Neural progenitor cell (in vitro differentiated cells): ENCODE results near the gene SDCCAG8. TPM values are rescaled to one million over a fixed set of nuclear protein-coding genes. Genes with fewer than 3 reads are reported as not detected.

Experiments used
- DNase-seq: peaks from one replicate; pipeline ENCODE4 v3.0.0-alpha.2; 2016; ENCODE audit warnings: low spot score
- H2AFZ ChIP-seq: fragments of 200-600 bp; sonication (generic); replicated peaks from 2 replicates; pipeline ENCODE4 v1.6.1; 2016; ENCODE audit warnings: antibody characterized with exemption
- H3F3A ChIP-seq: fragments of 200-600 bp; sonication (generic); 2 replicates; pipeline ENCODE4 v1.6.1; 2016; ENCODE audit warnings: antibody characterized with exemption, low read depth
- H3K27ac ChIP-seq: fragments of 200-600 bp; sonication (generic); 2 replicates; pipeline ENCODE4 v1.5.1; 2016; ENCODE audit warnings: mild to moderate bottlenecking
- H3K27me3 ChIP-seq: fragments of 200-600 bp; sonication (generic); 2 replicates; pipeline ENCODE4 v1.6.1; 2016; ENCODE audit warnings: mild to moderate bottlenecking, moderate library complexity
- H3K36me3 ChIP-seq: fragments of 200-600 bp; sonication (generic); 2 replicates; pipeline ENCODE4 v1.5.1; 2016
- H3K4me1 ChIP-seq: fragments of 200-600 bp; sonication (generic); 2 replicates; pipeline ENCODE4 v1.6.1; 2016; ENCODE audit warnings: mixed run types
- H3K4me2 ChIP-seq: fragments of 200-600 bp; sonication (generic); 2 replicates; pipeline ENCODE4 v1.6.1; 2016
- H3K4me3 ChIP-seq: fragments of 200-600 bp; sonication (generic); 2 replicates; pipeline ENCODE4 v1.5.1; 2016
- H3K79me2 ChIP-seq: fragments of 200-600 bp; sonication (generic); 2 replicates; pipeline ENCODE4 v1.6.1; 2016; ENCODE audit warnings: low read depth
- H3K9ac ChIP-seq: fragments of 200-600 bp; sonication (generic); 2 replicates; pipeline ENCODE4 v1.6.1; 2016
- H3K9me3 ChIP-seq: fragments of 200-600 bp; sonication (generic); 2 replicates; pipeline ENCODE4 v1.5.1; 2016; ENCODE audit warnings: low read depth
- H4K20me1 ChIP-seq: fragments of 200-600 bp; sonication (generic); 2 replicates; pipeline ENCODE4 v1.6.1; 2016; ENCODE audit warnings: low read depth
- H3K27ac Mint-ChIP-seq: 3 replicates; pipeline ENCODE4 v1.8.0; 2021; ENCODE audit warnings: mixed read lengths
- H3K27me3 Mint-ChIP-seq: 2 replicates; pipeline ENCODE4 v1.8.0; 2022; ENCODE audit warnings: low read depth, mild to moderate bottlenecking, inconsistent platforms, moderate library complexity, mixed read lengths; ENCODE audit not compliant: insufficient read depth
- H3K36me3 Mint-ChIP-seq: 3 replicates; pipeline ENCODE4 v1.8.0; 2021; ENCODE audit warnings: mixed read lengths
- H3K4me1 Mint-ChIP-seq: 3 replicates; pipeline ENCODE4 v1.8.0; 2021; ENCODE audit warnings: mixed read lengths
- H3K4me3 Mint-ChIP-seq: 3 replicates; pipeline ENCODE4 v1.8.0; 2021; ENCODE audit warnings: mild to moderate bottlenecking, moderate library complexity, mixed read lengths
- H3K9me3 Mint-ChIP-seq: 3 replicates; pipeline ENCODE4 v1.8.0; 2020; ENCODE audit warnings: mixed read lengths
- EZH2 ChIP-seq: fragments of 200-600 bp; sonication (generic); IDR thresholded peaks from 2 replicates; pipeline ENCODE4 v1.6.1; 2017; ENCODE audit warnings: antibody characterized with exemption, mild to moderate bottlenecking, moderate library complexity
- EZH2phosphoT487 ChIP-seq: fragments of 200-600 bp; sonication (generic); IDR thresholded peaks from 2 replicates; pipeline ENCODE4 v1.6.1; 2017; ENCODE audit warnings: antibody characterized with exemption
- total RNA-seq: library from RNA; depleted of rRNA; stranded (reverse); fragments of >200 nt; gene quantifications from 2 replicates; pipeline ENCODE4 v1.2.3, GENCODE V29; 2015; ENCODE audit warnings: low replicate concordance
- TF ChIP-seq, protein P1 (sequence below): fragments of 200-600 bp; sonication (generic); IDR thresholded peaks from 2 replicates; pipeline ENCODE4 v1.5.1; 2017; ENCODE audit warnings: antibody characterized with exemption, mild to moderate bottlenecking

SDCCAG8 gene
- total RNA-seq, 1 donor from 2014 or later: 30.3 TPM

DNA sequence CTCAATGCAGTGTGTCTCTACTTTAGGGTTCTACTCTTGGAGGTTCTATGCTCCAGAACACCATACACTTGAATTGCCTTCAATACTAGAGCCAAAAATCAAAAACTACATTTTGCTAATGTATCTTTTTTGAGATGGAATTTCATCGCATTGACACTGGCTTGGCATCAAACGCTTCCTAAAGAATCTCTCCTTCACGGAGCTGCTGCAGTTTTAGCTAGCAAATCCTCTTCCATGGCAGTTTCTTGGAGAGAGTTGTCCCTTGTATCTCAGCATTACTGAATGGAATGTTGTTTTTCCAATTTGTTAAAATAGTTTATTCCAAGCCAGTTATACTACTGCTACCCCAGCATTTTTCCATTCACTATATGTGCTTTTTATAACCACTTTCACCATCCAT, 17.7 kb downstream of the SDCCAG8 start:
- H3K27ac Mint-ChIP-seq: no peak overlapping the region
- no peak for DNase-seq
- no peak overlapping the region for H3K27ac ChIP-seq
- no peak overlapping the region for H2AFZ ChIP-seq
- no peaks in the 10 kb centered on the region for H3K27me3 Mint-ChIP-seq
- TF ChIP-seq EZH2phosphoT487 (no peak), EZH2 (no peak)
- TF ChIP-seq, protein P1, sequence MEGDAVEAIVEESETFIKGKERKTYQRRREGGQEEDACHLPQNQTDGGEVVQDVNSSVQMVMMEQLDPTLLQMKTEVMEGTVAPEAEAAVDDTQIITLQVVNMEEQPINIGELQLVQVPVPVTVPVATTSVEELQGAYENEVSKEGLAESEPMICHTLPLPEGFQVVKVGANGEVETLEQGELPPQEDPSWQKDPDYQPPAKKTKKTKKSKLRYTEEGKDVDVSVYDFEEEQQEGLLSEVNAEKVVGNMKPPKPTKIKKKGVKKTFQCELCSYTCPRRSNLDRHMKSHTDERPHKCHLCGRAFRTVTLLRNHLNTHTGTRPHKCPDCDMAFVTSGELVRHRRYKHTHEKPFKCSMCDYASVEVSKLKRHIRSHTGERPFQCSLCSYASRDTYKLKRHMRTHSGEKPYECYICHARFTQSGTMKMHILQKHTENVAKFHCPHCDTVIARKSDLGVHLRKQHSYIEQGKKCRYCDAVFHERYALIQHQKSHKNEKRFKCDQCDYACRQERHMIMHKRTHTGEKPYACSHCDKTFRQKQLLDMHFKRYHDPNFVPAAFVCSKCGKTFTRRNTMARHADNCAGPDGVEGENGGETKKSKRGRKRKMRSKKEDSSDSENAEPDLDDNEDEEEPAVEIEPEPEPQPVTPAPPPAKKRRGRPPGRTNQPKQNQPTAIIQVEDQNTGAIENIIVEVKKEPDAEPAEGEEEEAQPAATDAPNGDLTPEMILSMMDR: no peak
- no peaks in the 10 kb centered on the region for H3K79me2 ChIP-seq
- no peaks in the 10 kb centered on the region for H4K20me1 ChIP-seq
- H3K36me3 Mint-ChIP-seq: peaks cover 24% of the 10 kb centered on the region
- H3K9me3 Mint-ChIP-seq: peaks cover 2% of the 10 kb centered on the region
- no peaks in the 10 kb centered on the region for H3K27me3 ChIP-seq
- H3K4me3 ChIP-seq: no peak overlapping the region
- peaks cover 4% of the 10 kb centered on the region for H3K4me1 ChIP-seq
- H3K9me3 ChIP-seq: no peaks in the 10 kb centered on the region
- H3K36me3 ChIP-seq: no peaks in the 10 kb centered on the region
- H3F3A ChIP-seq: no peaks in the 10 kb centered on the region
- H3K9ac ChIP-seq: no peak overlapping the region
- H3K4me1 Mint-ChIP-seq: peaks cover 7% of the 10 kb centered on the region
- H3K4me2 ChIP-seq: no peak overlapping the region
- no peak overlapping the region for H3K4me3 Mint-ChIP-seq

DNA sequence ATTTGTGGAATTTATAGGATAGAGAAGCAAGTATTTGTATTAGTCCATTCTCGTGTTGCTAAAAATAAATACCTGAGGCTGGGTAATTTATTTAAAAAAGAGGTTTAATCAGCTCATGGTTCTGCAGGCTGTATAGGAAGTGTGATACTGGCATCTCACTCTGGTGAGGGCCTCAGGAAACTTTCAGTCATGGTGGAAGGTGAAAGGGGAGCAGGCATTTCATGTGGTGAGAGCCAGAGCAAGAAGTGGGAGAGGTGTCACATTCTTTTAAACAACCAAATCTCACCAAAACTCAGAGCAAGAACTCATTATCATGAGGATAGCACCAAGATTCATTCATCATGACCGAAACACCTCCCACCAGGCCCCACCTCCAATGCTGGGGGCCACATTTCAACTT, 18.1 kb downstream of the SDCCAG8 start:
- Histone ChIP-seq H3K4me2 (no peak overlapping the region), H3F3A (no peaks in the 10 kb centered on the region), H3K27me3 (no peaks in the 10 kb centered on the region), H3K27ac (no peak overlapping the region), H3K4me1 (peaks cover 4% of the 10 kb centered on the region), H3K9ac (no peak overlapping the region), H3K79me2 (no peaks in the 10 kb centered on the region), H3K4me3 (no peak overlapping the region), H4K20me1 (no peaks in the 10 kb centered on the region), H3K36me3 (no peaks in the 10 kb centered on the region), H3K9me3 (no peaks in the 10 kb centered on the region), H2AFZ (no peak overlapping the region)
- Mint-ChIP-seq H3K27ac (no peak overlapping the region), H3K4me3 (no peak overlapping the region), H3K36me3 (peaks cover 24% of the 10 kb centered on the region), H3K4me1 (peaks cover 4% of the 10 kb centered on the region), H3K27me3 (no peaks in the 10 kb centered on the region), H3K9me3 (peaks cover 2% of the 10 kb centered on the region)
- TF ChIP-seq EZH2phosphoT487: no peak
- TF ChIP-seq, protein P1: no peak
- TF ChIP-seq EZH2: no peak
- no peak for DNase-seq

GRCh38 chr1:243275316-243275715, 19.5 kb downstream of the SDCCAG8 start:
- Histone ChIP-seq H3K79me2 (no peaks in the 10 kb centered on the region), H3K9ac (no peak overlapping the region), H2AFZ (no peak overlapping the region), H3K4me2 (no peak overlapping the region), H3K4me1 (no peaks in the 10 kb centered on the region), H3F3A (no peaks in the 10 kb centered on the region), H3K27ac (no peak overlapping the region), H3K9me3 (no peaks in the 10 kb centered on the region), H3K27me3 (no peaks in the 10 kb centered on the region), H4K20me1 (no peaks in the 10 kb centered on the region), H3K4me3 (no peak overlapping the region), H3K36me3 (no peaks in the 10 kb centered on the region)
- Mint-ChIP-seq H3K4me3 (no peak overlapping the region), H3K27ac (no peak overlapping the region), H3K36me3 (peaks cover 24% of the 10 kb centered on the region), H3K9me3 (peaks cover 2% of the 10 kb centered on the region), H3K27me3 (no peaks in the 10 kb centered on the region), H3K4me1 (no peaks in the 10 kb centered on the region)
- DNase-seq: no peak
- no peak for TF ChIP-seq EZH2
- TF ChIP-seq, protein P1: no peak
- no peak for TF ChIP-seq EZH2phosphoT487
